SK-N-SH (cell line): Measurements from ENCODE around the gene SLC9A7. TPM values are rescaled to one million over a fixed set of nuclear protein-coding genes. Genes with fewer than 3 reads are reported as not detected.

Experiments
- polyA plus RNA-seq, 3 experiments: library from polyadenylated mRNA; depleted of rRNA; stranded (reverse); fragments of >200 nt; gene quantifications; 2 replicates each; pipeline ENCODE4 v1.2.3, GENCODE V29; 2012
- small RNA-seq, 7 experiments: library from RNA; depleted of rRNA; stranded (forward); fragments of <200 nt; gene quantifications; one replicate each; pipeline ENCODE3, GENCODE V24; 2012
- TF ChIP-seq, protein P1 (sequence below): fragments of 150-350 bp; IDR thresholded peaks from 2 replicates; pipeline ENCODE4 v1.6.1; 2016; ENCODE audit warnings: mild to moderate bottlenecking, low read depth, low read length
- TF ChIP-seq, protein P2 (sequence below): IDR thresholded peaks from 2 replicates; pipeline ENCODE4 v1.4.0; 2012; ENCODE audit warnings: low read depth, borderline replicate concordance

Gene SLC9A7
- polyA plus RNA-seq, 1 of the 3 experiments (the other 2 are of a cell fraction), result 10.5 TPM

DNA sequence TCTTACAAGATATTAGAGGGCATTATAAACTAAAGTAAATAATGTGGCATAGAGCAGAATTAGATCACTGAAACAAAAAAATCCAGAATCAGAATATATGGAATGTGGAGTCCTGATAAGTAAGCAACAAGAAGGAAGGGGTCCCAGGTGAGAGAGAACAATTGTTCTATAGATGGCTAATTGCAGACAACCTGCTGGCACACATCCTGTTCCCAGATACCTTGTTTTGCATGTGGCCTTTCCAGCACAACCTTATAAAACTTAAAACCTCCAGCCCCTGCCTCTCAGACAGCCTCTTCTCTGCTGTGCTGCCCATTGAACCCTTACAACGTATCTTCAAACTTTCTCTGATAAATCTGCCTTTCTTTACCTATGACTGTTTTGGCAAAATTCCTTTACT lies 209.0 kb downstream of the SLC9A7 start (continued):
- TF ChIP-seq, protein P1, sequence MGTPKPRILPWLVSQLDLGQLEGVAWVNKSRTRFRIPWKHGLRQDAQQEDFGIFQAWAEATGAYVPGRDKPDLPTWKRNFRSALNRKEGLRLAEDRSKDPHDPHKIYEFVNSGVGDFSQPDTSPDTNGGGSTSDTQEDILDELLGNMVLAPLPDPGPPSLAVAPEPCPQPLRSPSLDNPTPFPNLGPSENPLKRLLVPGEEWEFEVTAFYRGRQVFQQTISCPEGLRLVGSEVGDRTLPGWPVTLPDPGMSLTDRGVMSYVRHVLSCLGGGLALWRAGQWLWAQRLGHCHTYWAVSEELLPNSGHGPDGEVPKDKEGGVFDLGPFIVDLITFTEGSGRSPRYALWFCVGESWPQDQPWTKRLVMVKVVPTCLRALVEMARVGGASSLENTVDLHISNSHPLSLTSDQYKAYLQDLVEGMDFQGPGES, result no peak
- TF ChIP-seq, protein P2, sequence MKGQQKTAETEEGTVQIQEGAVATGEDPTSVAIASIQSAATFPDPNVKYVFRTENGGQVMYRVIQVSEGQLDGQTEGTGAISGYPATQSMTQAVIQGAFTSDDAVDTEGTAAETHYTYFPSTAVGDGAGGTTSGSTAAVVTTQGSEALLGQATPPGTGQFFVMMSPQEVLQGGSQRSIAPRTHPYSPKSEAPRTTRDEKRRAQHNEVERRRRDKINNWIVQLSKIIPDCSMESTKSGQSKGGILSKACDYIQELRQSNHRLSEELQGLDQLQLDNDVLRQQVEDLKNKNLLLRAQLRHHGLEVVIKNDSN, result no peak
- TF ChIP-seq, all 33 proteins: peak for 0

Small RNAs within 50 kb of the gene (small RNA-seq; reads per million reads assigned to genes)
- gene RF00017, result 0 reads per million in 7 experiments

Other genes starting within 250 kb of the SLC9A7 start
- 2.3 and 4.3 TPM in 2 replicates for gene ZNF674, start 213.7 kb downstream of the SLC9A7 start, polyA plus RNA-seq (2012; rRNA removed)
- 6.2 and 6.5 TPM in 2 replicates for gene CHST7, start 185.4 kb downstream of the SLC9A7 start, polyA plus RNA-seq (2012; rRNA removed)
- 4.5 and 6.3 TPM in 2 replicates for gene RP2, start 77.9 kb upstream of the SLC9A7 start, polyA plus RNA-seq (2012; rRNA removed)
- gene JADE3, start 153.3 kb upstream of the SLC9A7 start, polyA plus RNA-seq (2012; rRNA removed), result 3.0 and 4.3 TPM in 2 replicates